ENCODE measurements around the gene DCHS2.
"Not testable (repeated sequence)": the region's sequence is repeated elsewhere in the genome, so short reads cannot be mapped to it uniquely, and the experiment has no call there.

DCHS2 gene

DNA sequence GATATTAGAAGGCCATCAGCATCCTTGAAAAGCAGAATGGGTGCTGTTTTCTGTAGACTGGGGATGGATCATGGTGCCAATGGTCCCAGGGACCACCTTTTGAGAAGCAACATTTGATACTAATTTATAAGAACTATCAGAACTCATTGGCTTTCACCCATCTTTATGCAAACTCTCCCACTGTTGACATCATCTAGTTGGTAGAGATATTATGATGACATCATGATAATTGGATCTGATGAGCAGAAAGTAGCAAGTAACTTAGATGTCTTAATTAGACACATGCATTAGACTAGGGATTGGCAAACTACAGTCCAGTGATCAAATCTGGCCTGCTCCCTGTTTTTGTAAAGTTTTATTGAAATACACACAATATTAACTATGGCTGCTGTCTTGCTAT, 181.0 kb downstream of the DCHS2 start:
- DNase-seq = no peak

DNA sequence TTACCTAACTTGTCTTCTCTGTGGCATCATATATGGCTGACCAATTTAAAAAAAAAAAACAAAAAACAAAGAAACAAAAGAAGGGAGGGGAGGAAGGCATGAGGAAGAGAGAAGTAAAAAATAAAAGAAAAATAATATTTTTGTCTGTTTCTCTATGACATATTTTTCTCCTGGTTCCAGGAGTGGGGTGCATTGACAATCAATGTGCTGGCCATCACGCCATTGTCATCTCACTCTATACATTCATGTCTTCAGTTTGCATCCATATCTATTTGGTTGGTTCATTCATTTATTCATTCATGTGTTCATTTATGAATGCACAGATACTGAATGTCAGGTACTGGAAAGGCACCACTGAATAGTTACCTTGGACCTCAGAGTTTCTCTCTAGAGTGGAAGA, 183.4 kb downstream of the DCHS2 start:
- DNase-seq = no peak

DNA sequence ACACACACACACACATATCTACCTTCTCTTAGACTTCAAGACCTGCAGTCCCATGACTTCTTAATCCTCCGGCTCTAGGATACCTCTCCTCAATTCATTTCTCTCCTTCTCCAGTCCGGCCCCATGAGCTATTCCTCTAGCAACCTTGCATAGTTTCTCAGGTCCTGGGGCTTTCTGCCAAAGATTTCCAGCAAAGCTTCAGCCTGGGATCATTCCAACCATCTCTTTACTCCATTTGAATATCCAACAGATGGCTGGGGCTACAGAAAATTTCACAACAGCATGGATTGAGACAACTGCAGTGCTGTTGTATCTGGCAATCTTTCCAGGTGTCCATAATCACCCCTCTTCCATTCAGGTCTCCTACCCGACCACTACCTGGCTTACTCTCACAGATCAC, 184.1 kb downstream of the DCHS2 start:
- DNase-seq = no peak

DNA sequence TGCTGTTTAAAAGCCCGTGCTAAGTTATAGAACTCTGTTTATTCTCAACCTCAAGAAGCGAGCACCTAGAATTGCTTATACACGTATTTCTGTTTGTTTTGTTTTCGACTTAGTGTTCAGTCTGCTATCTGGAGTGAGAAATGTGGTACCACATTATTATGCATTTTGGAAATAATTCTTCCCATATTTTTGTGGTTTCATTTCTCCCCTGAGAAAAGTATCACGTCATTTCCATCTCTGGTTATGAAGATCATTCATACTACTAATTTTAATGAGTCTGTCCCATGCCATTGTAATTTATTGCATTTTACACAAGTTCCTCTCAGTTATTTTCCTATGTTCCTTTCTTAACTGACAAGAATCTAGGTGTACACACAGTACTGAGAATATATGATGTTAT, 186.0 kb downstream of the DCHS2 start:
- DNase-seq = no peak

DNA sequence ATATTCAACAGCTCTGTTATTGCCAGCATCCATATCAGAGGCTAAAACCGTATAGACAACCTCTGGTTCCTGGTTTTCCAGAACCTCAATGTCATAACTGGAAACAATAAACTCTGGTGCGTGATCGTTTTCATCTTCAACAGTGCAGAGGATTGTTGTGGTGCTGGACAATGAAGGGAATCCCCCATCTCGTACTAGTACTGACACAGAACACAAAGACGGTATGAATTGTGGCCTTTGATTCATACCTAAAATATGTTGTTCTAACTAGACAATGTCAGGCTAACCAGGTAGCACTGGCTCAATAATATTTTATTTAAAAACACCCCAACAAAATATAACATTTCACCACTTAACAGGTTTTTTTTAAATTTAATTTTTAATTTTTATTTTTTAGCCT, 186.9 kb downstream of the DCHS2 start:
- no peak for DNase-seq

- no peak for DNase-seq
These were observed 196.8 kb downstream of the DCHS2 start for GRCh38 chr4:154294652-154295350.

- DNase-seq = no peak
These were observed 198.2 kb downstream of the DCHS2 start for GRCh38 chr4:154293427-154293826.

GRCh38 chr4:154292589-154292988, 199.0 kb downstream of the DCHS2 start:
- peak; percentile 5 for DNase-seq

DNA sequence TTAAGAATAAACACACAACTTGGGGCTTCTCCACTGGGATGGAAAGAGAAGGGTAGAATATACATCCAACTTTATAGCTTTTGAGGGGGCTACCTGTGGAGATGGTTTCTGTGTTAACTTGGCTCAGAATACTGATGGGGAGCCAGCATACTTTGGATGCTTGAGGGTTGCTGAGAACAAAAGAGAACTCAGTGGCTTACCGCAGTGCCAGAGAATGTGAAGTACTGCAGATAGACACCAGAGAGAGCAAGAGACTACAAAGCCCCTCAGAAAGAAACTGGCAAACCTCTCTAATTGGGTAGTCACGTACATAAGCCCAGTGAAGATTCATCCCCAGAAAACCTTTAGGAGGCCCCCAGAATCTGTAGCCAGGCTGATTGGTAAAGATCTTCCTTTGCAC, 214.4 kb downstream of the DCHS2 start:
- no peak for DNase-seq

GRCh38 chr4:154276496-154276895, 215.1 kb downstream of the DCHS2 start:
- DNase-seq = no peak

GRCh38 chr4:154254999-154255398, 236.6 kb downstream of the DCHS2 start:
- no peak for DNase-seq

DNA sequence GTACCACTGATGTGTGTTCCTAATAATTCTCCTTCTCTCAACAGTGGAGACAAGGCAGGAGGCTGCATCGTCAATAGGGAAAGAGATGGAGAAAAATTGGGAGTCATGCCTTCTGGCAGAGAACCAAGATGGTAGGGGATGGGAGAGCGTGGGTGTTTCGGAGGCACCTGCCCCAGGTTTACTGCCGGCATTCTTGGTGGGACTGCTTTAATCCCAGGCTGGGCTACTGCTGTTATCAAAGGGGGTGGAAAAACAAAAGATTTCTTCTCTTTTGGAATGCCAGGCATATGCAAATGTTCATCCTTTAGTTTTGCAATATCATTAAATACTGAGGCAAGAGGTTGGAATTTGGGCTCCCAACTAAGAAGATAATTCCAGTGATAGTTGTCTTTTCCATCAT, 257.0 kb downstream of the DCHS2 start:
- DNase-seq = no peak

- no peak for DNase-seq
These were observed 259.7 kb downstream of the DCHS2 start for GRCh38 chr4:154231806-154232478.

- DNase-seq = no peak
These were observed 260.9 kb downstream of the DCHS2 start for GRCh38 chr4:154230723-154231122.

DNA sequence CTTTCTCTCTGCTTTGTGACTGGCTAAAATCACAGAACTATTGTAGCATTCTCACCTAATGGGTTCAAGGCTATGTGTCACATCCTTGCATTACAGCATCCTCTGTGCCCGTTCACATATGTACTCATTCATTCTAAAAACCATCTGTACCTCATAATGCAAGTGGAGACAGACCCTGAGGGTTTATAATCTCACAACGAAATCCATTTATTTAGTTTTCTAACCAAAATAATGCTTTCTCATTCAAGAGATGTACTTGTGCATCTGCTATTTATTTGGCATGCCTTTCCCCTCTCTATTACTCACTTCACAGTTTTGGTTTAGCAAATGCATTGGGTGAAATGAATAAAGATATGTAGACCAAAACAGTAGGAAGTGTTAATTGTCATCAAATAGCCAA, 261.5 kb downstream of the DCHS2 start:
- DNase-seq = no peak

GRCh38 chr4:154222875-154223274, 268.7 kb downstream of the DCHS2 start:
- DNase-seq = no peak

DNA sequence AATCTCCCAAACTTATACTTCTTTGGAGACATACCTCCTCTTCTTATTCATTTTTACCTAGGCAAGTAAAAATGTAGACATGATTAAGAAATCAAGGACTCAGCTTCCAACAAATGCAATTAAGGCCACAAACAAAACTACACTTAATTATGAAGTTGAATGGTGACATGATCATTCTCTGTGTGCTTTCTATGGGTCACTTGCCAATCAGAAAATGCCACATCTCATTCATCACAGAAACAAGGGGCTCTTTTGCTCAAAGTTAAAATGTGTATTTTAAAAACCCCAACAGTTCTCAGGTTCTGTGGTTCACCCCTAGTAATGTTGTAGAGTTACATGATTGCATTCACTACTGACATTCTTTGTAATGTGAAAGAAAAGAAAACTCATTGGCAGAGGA, 273.5 kb downstream of the DCHS2 start:
- no peak for DNase-seq

GRCh38 chr4:154217384-154217783, 274.2 kb downstream of the DCHS2 start:
- not testable (repeated sequence) for DNase-seq

GRCh38 chr4:154211506-154211905, 280.1 kb downstream of the DCHS2 start:
- no peak for DNase-seq

DNA sequence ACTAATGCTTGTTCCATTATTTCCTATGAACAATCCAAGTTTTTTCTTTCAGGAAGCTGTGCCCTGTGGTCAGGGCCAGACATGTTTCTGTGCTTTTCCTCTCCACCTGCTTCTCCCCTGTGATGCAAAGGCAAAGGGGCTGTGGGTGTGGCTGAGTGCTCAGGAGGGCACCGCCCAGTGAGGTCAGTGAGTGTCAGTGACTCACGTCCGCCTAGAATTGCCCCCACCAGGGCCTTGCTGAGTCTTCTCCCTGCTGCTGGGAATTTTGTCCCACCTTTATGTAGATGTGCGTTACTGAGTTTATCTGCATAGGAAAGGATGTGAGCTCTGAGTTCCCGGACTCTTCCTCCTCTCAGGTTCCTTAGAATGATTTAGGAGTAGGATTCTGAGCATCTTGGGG, 283.2 kb downstream of the DCHS2 start:
- DNase-seq = no peak

DNA sequence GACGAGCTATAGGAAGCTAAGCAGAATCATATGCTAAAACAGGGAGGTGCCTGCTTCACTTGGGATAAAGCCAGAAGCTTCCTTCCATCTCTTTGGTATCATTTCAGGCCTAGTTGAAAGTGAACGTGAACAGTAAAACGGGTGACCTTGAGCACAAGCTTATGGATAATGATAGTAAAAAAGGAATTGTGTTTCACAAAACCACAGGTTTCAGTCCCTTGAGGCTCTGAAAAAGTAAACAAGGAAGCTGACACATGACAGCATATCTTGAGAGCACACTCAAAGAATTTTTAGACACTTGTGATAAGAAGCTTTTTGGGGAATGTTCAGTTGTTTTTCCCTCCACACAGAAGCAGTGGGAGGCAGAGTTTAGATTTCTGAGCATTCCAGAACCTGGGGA, 286.1 kb downstream of the DCHS2 start:
- DNase-seq = no peak

GRCh38 chr4:154194649-154195048, 296.9 kb downstream of the DCHS2 start:
- DNase-seq = no peak

DNA sequence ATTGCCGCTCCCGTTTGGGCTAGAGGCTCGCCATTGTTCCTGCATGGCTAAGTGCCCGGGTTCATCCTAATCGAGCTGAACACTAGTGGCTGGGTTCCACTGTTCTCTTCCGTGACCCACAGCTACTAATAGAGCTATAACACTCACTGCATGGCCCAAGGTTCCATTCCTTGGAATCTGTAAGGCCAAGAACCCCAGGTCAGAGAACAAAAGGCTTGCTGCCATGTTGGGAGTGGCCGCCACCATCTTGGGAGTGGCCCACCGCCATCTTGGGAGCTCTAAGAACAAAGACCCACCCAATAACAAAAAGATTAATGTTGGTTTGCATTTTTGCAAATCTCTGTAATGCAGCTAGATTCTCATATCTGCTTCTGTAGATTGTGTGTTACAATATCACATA, 299.0 kb downstream of the DCHS2 start:
- no peak for DNase-seq

- DNase-seq = no peak
These were observed 302.3 kb downstream of the DCHS2 start for GRCh38 chr4:154189346-154189745.

- DNase-seq = no peak
These were observed 304.7 kb downstream of the DCHS2 start for GRCh38 chr4:154186888-154187287.

All from CD4-positive, alpha-beta T cell treated with Interleukin-17A for 4 hours (primary cell).